Breast epithelium (tissue), 3 donors: ENCODE measurements around the gene CACNA2D4.

Experiments used
- POLR2A ChIP-seq: fragments of 450-650 bp; IDR thresholded peaks from one replicate; pipeline ENCODE4 v1.6.1; 2016; ENCODE audit warnings: antibody characterized with exemption, mild to moderate bottlenecking, moderate library complexity
- POLR2AphosphoS5 ChIP-seq, 3 donors: sonication (generic); formaldehyde crosslinking; IDR thresholded peaks; one replicate each; pipeline ENCODE4 v1.6.1; 2017; ENCODE audit warnings: antibody characterized with exemption in 3 of 3
- TF ChIP-seq, protein P1 (sequence below), 3 donors: fragments of 450-650 bp; IDR thresholded peaks; one replicate each; pipeline ENCODE4 v1.5.1; 2016 to 2017; ENCODE audit warnings: antibody characterized with exemption in 3 of 3, mild to moderate bottlenecking in 3 of 3, moderate library complexity in 3 of 3

DNA sequence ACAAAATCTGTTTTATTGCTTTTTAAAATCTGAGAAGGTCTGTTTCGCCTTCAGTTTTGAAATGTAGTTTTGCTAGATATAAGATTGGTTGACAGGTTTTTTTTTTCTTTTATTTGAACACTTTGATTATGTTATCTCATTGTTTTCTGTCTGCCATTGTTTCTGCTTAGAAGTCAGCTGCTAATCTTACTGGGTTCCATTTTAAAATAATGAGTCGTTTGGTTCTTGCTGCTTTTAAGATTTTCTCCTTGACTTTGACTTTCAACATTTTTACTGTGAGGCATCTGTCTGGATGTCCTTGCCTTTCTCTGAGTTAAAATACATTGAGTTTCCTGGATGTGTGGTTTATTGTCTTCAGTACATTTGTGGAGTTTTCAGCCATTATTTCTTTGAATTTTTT is 170.8 kb downstream of the CACNA2D4 start:
- TF ChIP-seq, protein P1, sequence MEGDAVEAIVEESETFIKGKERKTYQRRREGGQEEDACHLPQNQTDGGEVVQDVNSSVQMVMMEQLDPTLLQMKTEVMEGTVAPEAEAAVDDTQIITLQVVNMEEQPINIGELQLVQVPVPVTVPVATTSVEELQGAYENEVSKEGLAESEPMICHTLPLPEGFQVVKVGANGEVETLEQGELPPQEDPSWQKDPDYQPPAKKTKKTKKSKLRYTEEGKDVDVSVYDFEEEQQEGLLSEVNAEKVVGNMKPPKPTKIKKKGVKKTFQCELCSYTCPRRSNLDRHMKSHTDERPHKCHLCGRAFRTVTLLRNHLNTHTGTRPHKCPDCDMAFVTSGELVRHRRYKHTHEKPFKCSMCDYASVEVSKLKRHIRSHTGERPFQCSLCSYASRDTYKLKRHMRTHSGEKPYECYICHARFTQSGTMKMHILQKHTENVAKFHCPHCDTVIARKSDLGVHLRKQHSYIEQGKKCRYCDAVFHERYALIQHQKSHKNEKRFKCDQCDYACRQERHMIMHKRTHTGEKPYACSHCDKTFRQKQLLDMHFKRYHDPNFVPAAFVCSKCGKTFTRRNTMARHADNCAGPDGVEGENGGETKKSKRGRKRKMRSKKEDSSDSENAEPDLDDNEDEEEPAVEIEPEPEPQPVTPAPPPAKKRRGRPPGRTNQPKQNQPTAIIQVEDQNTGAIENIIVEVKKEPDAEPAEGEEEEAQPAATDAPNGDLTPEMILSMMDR (IDR thresholded peaks at IDR 0.05) = no peak
- TF ChIP-seq POLR2A (no peak), POLR2AphosphoS5 (IDR thresholded peaks at IDR 0.05) (no peak)
